Natural killer cell (primary cell): ENCODE results near the gene LHX6. TPM values are rescaled to one million over a fixed set of nuclear protein-coding genes. Genes with fewer than 3 reads are reported as not detected.

Experiments
- ATAC-seq, 3 donors: fragments of 150-1000 bp in 2 of 3; fragments of 200-7000 bp in 1 of 3; cut with Tn5 transposase; 1 replicate in 1 of 3; 2 replicates in 2 of 3; pipeline ENCODE4 v1.10.0; 2021; ENCODE audit warnings: mild to moderate bottlenecking in 2 of 3, moderate library complexity in 2 of 3
- DNase-seq, 2 donors: peaks; one replicate each; pipeline versions ENCODE4 v3.0.0 to v3.0.0-alpha.2; 2013 to 2021; ENCODE audit warnings: mixed read lengths in 1 of 2
- H3K27ac ChIP-seq: one replicate; pipeline ENCODE4 v1.5.1; 2013; ENCODE audit warnings: mild to moderate bottlenecking, low read length
- H3K27me3 ChIP-seq: one replicate; pipeline ENCODE4 v1.6.1; 2013; ENCODE audit warnings: low read length; ENCODE audit not compliant: control insufficient read depth, insufficient read depth
- H3K36me3 ChIP-seq: one replicate; pipeline ENCODE4 v1.6.1; 2013; ENCODE audit warnings: low read length; ENCODE audit not compliant: control insufficient read depth, insufficient read depth
- H3K4me1 ChIP-seq: one replicate; pipeline ENCODE4 v1.6.1; 2013; ENCODE audit warnings: low read length; ENCODE audit not compliant: control insufficient read depth, insufficient read depth
- H3K4me3 ChIP-seq: one replicate; pipeline ENCODE4 v1.5.1; 2013; ENCODE audit warnings: low read length
- H3K9me3 ChIP-seq: one replicate; pipeline ENCODE4 v1.6.1; 2013; ENCODE audit warnings: low read length; ENCODE audit not compliant: control insufficient read depth, insufficient read depth
- H3K27ac Mint-ChIP-seq, 2 donors: one replicate each; pipeline ENCODE4 v1.8.0; 2022; ENCODE audit warnings: mild to moderate bottlenecking in 2 of 2, mixed read lengths in 2 of 2, moderate library complexity in 1 of 2
- H3K27me3 Mint-ChIP-seq, 2 donors: one replicate each; pipeline ENCODE4 v1.8.0; 2022; ENCODE audit warnings: low read depth in 2 of 2, mixed read lengths in 2 of 2
- H3K36me3 Mint-ChIP-seq: one replicate; pipeline ENCODE4 v1.8.0; 2022; ENCODE audit warnings: mixed read lengths
- H3K4me1 Mint-ChIP-seq, 2 donors: one replicate each; pipeline ENCODE4 v1.8.0; 2022; ENCODE audit warnings: mixed read lengths in 2 of 2
- H3K4me3 Mint-ChIP-seq: one replicate; pipeline ENCODE4 v1.8.0; 2022; ENCODE audit warnings: mild to moderate bottlenecking, moderate library complexity, mixed read lengths
- H3K9me3 Mint-ChIP-seq, 2 donors: one replicate each; pipeline ENCODE4 v1.8.0; 2022; ENCODE audit warnings: mixed read lengths in 2 of 2
- CTCF ChIP-seq: fragments of 200-600 bp; IDR thresholded peaks from one replicate; pipeline ENCODE4 v1.8.0; 2022; ENCODE audit warnings: antibody characterized with exemption
- WGBS: methylation state at CpG from one replicate; pipeline ENCODE4 v1.1.7; 2013; ENCODE audit warnings: missing lambda C conversion rate; ENCODE audit not compliant: insufficient coverage; 5-methylcytosine and 5-hydroxymethylcytosine counted together
- intact Hi-C: fragments of 100-400 bp; cut with micrococcal nuclease; formaldehyde crosslinking; loops from one replicate; pipeline ENCODE4 v1.14.2; 2022
- total RNA-seq, 4 donors: library from RNA; stranded (reverse); fragments of 120-200 nt in 1 of 4; gene quantifications; one replicate each; pipeline versions ENCODE4 v1.2.3 to v1.2.4, GENCODE V29; 2013 to 2022

The LHX6 gene
- total RNA-seq, 3 donors from 2014 or later (not counting 1 experiment from before 2014, with no cell fraction given) = not detected

- H3K27ac Mint-ChIP-seq = no peak overlapping the region
- 89% methylated on average over 7 of the region's 7 CpGs for WGBS
- ATAC-seq = no peak
These were observed 45.3 kb downstream of the LHX6 start for GRCh38 chr9:122183501-122183900.

GRCh38 chr9:122180633-122181032 is 48.1 kb downstream of the LHX6 start:
- DNase-seq = no peak
- H3K9me3 ChIP-seq = no peaks in the 10 kb centered on the region
- Mint-ChIP-seq H3K27ac (no peak overlapping the region), H3K27me3 (peaks cover 9 to 21% of the 10 kb centered on the region in 2 donors), H3K36me3 (no peaks in the 10 kb centered on the region), H3K9me3 (no peaks in the 10 kb centered on the region), H3K4me3 (no peak overlapping the region), H3K4me1 (no peaks in the 10 kb centered on the region)
- no peak overlapping the region for H3K4me3 ChIP-seq
- no peaks in the 10 kb centered on the region for H3K36me3 ChIP-seq
- TF ChIP-seq CTCF = no peak
- ATAC-seq = no peak
- H3K4me1 ChIP-seq = no peaks in the 10 kb centered on the region
- no peaks in the 10 kb centered on the region for H3K27me3 ChIP-seq
- no peak overlapping the region for H3K27ac ChIP-seq
- WGBS = 65% methylated on average over 4 of the region's 4 CpGs
- intact Hi-C loops = no loop called here

More at GRCh38 chr9:122183501-122183900, 45.3 kb downstream of the LHX6 start:
- Mint-ChIP-seq H3K36me3 (no peaks in the 10 kb centered on the region), H3K9me3 (no peaks in the 10 kb centered on the region), H3K27me3 (peaks cover 4 to 11% of the 10 kb centered on the region in 2 donors), H3K4me3 (no peak overlapping the region), H3K4me1 (no peaks in the 10 kb centered on the region)
- Histone ChIP-seq H3K9me3 (no peaks in the 10 kb centered on the region), H3K4me3 (no peak overlapping the region), H3K4me1 (no peaks in the 10 kb centered on the region), H3K27ac (no peak overlapping the region), H3K27me3 (no peaks in the 10 kb centered on the region), H3K36me3 (no peaks in the 10 kb centered on the region)
- intact Hi-C loops = no loop called here
- no peak for TF ChIP-seq CTCF
- DNase-seq = no peak

GRCh38 chr9:122179690-122180074 is 49.1 kb downstream of the LHX6 start:
- no peak overlapping the region for H3K4me3 ChIP-seq
- no peak overlapping the region for H3K4me3 Mint-ChIP-seq
- no peaks in the 10 kb centered on the region for H3K9me3 ChIP-seq
- H3K36me3 Mint-ChIP-seq = no peaks in the 10 kb centered on the region
- no peak for ATAC-seq
- no peaks in the 10 kb centered on the region for H3K36me3 ChIP-seq
- intact Hi-C loops = no loop called here
- H3K4me1 Mint-ChIP-seq = no peaks in the 10 kb centered on the region
- no peaks in the 10 kb centered on the region for H3K9me3 Mint-ChIP-seq
- 80% methylated on average over 2 of the region's 2 CpGs for WGBS
- peaks cover 11 to 21% of the 10 kb centered on the region in 2 donors for H3K27me3 Mint-ChIP-seq
- TF ChIP-seq CTCF = no peak
- no peaks in the 10 kb centered on the region for H3K4me1 ChIP-seq
- no peak overlapping the region for H3K27ac Mint-ChIP-seq
- H3K27me3 ChIP-seq = no peaks in the 10 kb centered on the region
- no peak overlapping the region for H3K27ac ChIP-seq
- DNase-seq = no peak

- Histone ChIP-seq H3K4me1 (no peaks in the 10 kb centered on the region), H3K36me3 (no peaks in the 10 kb centered on the region), H3K4me3 (no peak overlapping the region), H3K27me3 (no peaks in the 10 kb centered on the region), H3K9me3 (no peaks in the 10 kb centered on the region), H3K27ac (no peak overlapping the region)
- no peak for TF ChIP-seq CTCF
- Mint-ChIP-seq H3K36me3 (no peaks in the 10 kb centered on the region), H3K4me1 (no peaks in the 10 kb centered on the region), H3K4me3 (no peak overlapping the region), H3K27ac (no peak overlapping the region), H3K9me3 (no peaks in the 10 kb centered on the region), H3K27me3 (peaks cover 12 to 23% of the 10 kb centered on the region in 2 donors)
- DNase-seq (no peak), ATAC-seq (no peak)
- intact Hi-C loops = no loop called here
- 91% methylated on average over 5 of the region's 5 CpGs for WGBS
These were observed 49.6 kb downstream of the LHX6 start for GRCh38 chr9:122179054-122179689.
